WTC11 (cell line): Measurements from ENCODE around the gene CAMSAP3. TPM values are rescaled to one million over a fixed set of nuclear protein-coding genes. Genes with fewer than 3 reads are reported as not detected.
"Not testable (repeated sequence)": the region's sequence is repeated elsewhere in the genome, so short reads cannot be mapped to it uniquely, and the experiment has no call there.

Source experiments
- ATAC-seq: fragments of 200-7000 bp; cut with Tn5 transposase; 2 replicates; pipeline ENCODE4 v1.10.0; 2021; ENCODE audit warnings: mild to moderate bottlenecking, moderate library complexity
- CTCF ChIA-PET: fragments of 300-600 bp; sonication (Branson Sonifier 250); formaldehyde crosslinking; loops from one replicate; lab custom pipeline; 2021; ENCODE audit warnings: antibody characterized with exemption; lab: Charles Lee
- POLR2A ChIA-PET: fragments of 350-600 bp; sonication (Branson Sonifier 250); formaldehyde crosslinking; loops from one replicate; lab custom pipeline; 2021; ENCODE audit warnings: antibody characterized with exemption; lab: Charles Lee
- DNase-seq: peaks from one replicate; pipeline ENCODE4 v3.0.0; 2021; ENCODE audit warnings: low spot score
- H3K27ac Mint-ChIP-seq: 2 replicates; pipeline ENCODE4 v1.8.0; 2021; ENCODE audit warnings: mixed read lengths
- H3K27me3 Mint-ChIP-seq: 2 replicates; pipeline ENCODE4 v1.8.0; 2021; ENCODE audit warnings: low read depth, mild to moderate bottlenecking, moderate library complexity, mixed read lengths
- H3K36me3 Mint-ChIP-seq: 2 replicates; pipeline ENCODE4 v1.8.0; 2021; ENCODE audit warnings: mixed read lengths
- H3K4me1 Mint-ChIP-seq: 2 replicates; pipeline ENCODE4 v1.8.0; 2022; ENCODE audit warnings: mixed read lengths
- H3K4me3 Mint-ChIP-seq: 2 replicates; pipeline ENCODE4 v1.8.0; 2021; ENCODE audit warnings: mild to moderate bottlenecking, moderate library complexity, mixed read lengths
- H3K9me3 Mint-ChIP-seq: 2 replicates; pipeline ENCODE4 v1.8.0; 2021; ENCODE audit warnings: mixed read lengths
- CREB1 ChIP-seq: sonication (generic); formaldehyde crosslinking; IDR thresholded peaks from 2 replicates; pipeline ENCODE4 v1.8.0; 2023; ENCODE audit warnings: mild to moderate bottlenecking, missing genetic modification reagents
- CREM ChIP-seq: sonication (generic); formaldehyde crosslinking; IDR thresholded peaks from 2 replicates; pipeline ENCODE4 v1.8.1; 2022; ENCODE audit warnings: mild to moderate bottlenecking, missing genetic modification reagents, moderate library complexity
- IRF1 ChIP-seq: sonication (generic); formaldehyde crosslinking; IDR thresholded peaks from 2 replicates; pipeline ENCODE4 v1.8.0; 2023; ENCODE audit warnings: missing genetic modification reagents
- JAZF1 ChIP-seq: fragments of 250-450 bp; sonication (Bioruptor Pico); IDR thresholded peaks from 2 replicates; pipeline ENCODE4 v1.9.0; 2021; ENCODE audit warnings: moderate library complexity, mild to moderate bottlenecking, inconsistent platforms
- NFE2L1 ChIP-seq: sonication (generic); formaldehyde crosslinking; IDR thresholded peaks from 2 replicates; pipeline ENCODE4 v1.8.1; 2023; ENCODE audit warnings: missing genetic modification reagents
- PRDM15 ChIP-seq: sonication (generic); formaldehyde crosslinking; IDR thresholded peaks from 2 replicates; pipeline ENCODE4 v1.8.0; 2022; ENCODE audit warnings: missing genetic modification reagents
- SP1 ChIP-seq: sonication (generic); formaldehyde crosslinking; conservative IDR thresholded peaks from 2 replicates; pipeline ENCODE4 v1.8.1; 2022; ENCODE audit warnings: missing genetic modification reagents
- TP53 ChIP-seq: sonication (generic); formaldehyde crosslinking; IDR thresholded peaks from 2 replicates; pipeline ENCODE4 v1.8.1; 2023; ENCODE audit warnings: mild to moderate bottlenecking, missing genetic modification reagents
- ZNF263 ChIP-seq: sonication (generic); formaldehyde crosslinking; IDR thresholded peaks from 2 replicates; pipeline ENCODE4 v1.8.1; 2022; ENCODE audit warnings: low read depth, mild to moderate bottlenecking, moderate library complexity, missing genetic modification reagents
- ZNF281 ChIP-seq: sonication (generic); formaldehyde crosslinking; IDR thresholded peaks from 2 replicates; pipeline ENCODE4 v1.8.0; 2023; ENCODE audit warnings: mild to moderate bottlenecking, missing genetic modification reagents
- ZNF532 ChIP-seq: fragments of 250-450 bp; sonication (Bioruptor Pico); IDR thresholded peaks from 2 replicates; pipeline ENCODE4 v1.9.0; 2021; ENCODE audit warnings: mild to moderate bottlenecking, borderline replicate concordance
- total RNA-seq: library from RNA; stranded (reverse); gene quantifications from 3 replicates; pipeline ENCODE4 v1.2.3, GENCODE V29; 2021

The CAMSAP3 gene
- total RNA-seq, 1 experiment from 2014 or later, result 27.8 TPM

- no peak for DNase-seq
- CTCF ChIA-PET, result interaction anchor here (1.4 to 2.8 kb wide), 3 partner anchors 38 to 157 kb away, joined by 3 to 37 read pairs (median 6); partner anchors contain the start of gene TRAPPC5
- Mint-ChIP-seq H3K27ac (no peak overlapping the region), H3K4me1 (no peaks in the 10 kb centered on the region), H3K36me3 (peaks cover 7% of the 10 kb centered on the region; the same call in 1 of the 2 replicates), H3K4me3 (no peak overlapping the region), H3K9me3 (peaks cover 8% of the 10 kb centered on the region), H3K27me3 (no peaks in the 10 kb centered on the region)
- ATAC-seq, result no peak
- no peak for TF ChIP-seq IRF1 (CRISPR knock-in tag)
- TF ChIP-seq JAZF1, result no peak
- TF ChIP-seq ZNF281 (CRISPR knock-in tag), result no peak
- no peak for TF ChIP-seq PRDM15 (CRISPR knock-in tag)
- no peak for TF ChIP-seq ZNF532
- no peak for TF ChIP-seq SP1
- POLR2A ChIA-PET, result no interaction called here
Observed at GRCh38 chr19:7643031-7643415, 47.4 kb downstream of the CAMSAP3 start.

GRCh38 chr19:7643629-7644549 is 48.2 kb downstream of the CAMSAP3 start:
- H3K9me3 Mint-ChIP-seq, POLR2A ChIA-PET, H3K36me3 Mint-ChIP-seq, H3K4me1 Mint-ChIP-seq, H3K27me3 Mint-ChIP-seq, H3K27ac Mint-ChIP-seq, H3K4me3 Mint-ChIP-seq: not testable (repeated sequence)
- DNase-seq (peak; percentile 81), ATAC-seq (peak; percentile 37)
- CTCF ChIA-PET, result interaction anchor here (0.6 to 2.8 kb wide), 3 partner anchors 37 to 76 kb away, joined by 3 to 37 read pairs (median 6); partner anchors contain the start of gene TRAPPC5

- Mint-ChIP-seq H3K4me3 (no peak overlapping the region), H3K27ac (no peak overlapping the region), H3K36me3 (peaks cover 7% of the 10 kb centered on the region; the same call in 1 of the 2 replicates), H3K4me1 (no peaks in the 10 kb centered on the region), H3K27me3 (no peaks in the 10 kb centered on the region), H3K9me3 (peaks cover 8% of the 10 kb centered on the region)
- TF ChIP-seq ZNF263 (CRISPR knock-in tag) (no peak), CREB1 (CRISPR knock-in tag) (no peak), TP53 (CRISPR knock-in tag) (no peak), NFE2L1 (CRISPR knock-in tag) (no peak), CREM (CRISPR knock-in tag) (no peak)
- DNase-seq (no peak), ATAC-seq (no peak)
- POLR2A ChIA-PET, result no interaction called here
- CTCF ChIA-PET, result interaction anchor here (1.9 kb wide), 1 partner anchor 76 kb away, joined by 6 read pairs; no protein-coding TSS in a partner anchor
Observed at GRCh38 chr19:7644550-7644877, 48.9 kb downstream of the CAMSAP3 start.
